H1 (cell line): Measurements from ENCODE around the gene MRC2. TPM values are rescaled to one million over a fixed set of nuclear protein-coding genes. Genes with fewer than 3 reads are reported as not detected.

Experiments used
- CTCF ChIA-PET: fragments of 300-600 bp; sonication (Branson Sonifier 250); formaldehyde crosslinking; loops from one replicate; lab custom pipeline; 2021; ENCODE audit not compliant: partially characterized antibody; lab: Charles Lee
- POLR2A ChIA-PET: fragments of 300-600 bp; sonication (Branson Sonifier 250); formaldehyde crosslinking; loops from one replicate; lab custom pipeline; 2021; ENCODE audit warnings: inconsistent platforms; ENCODE audit not compliant: partially characterized antibody; lab: Charles Lee
- DNase-seq, 2 experiments: peaks; one replicate each; pipeline versions ENCODE4 v3.0.0 to v3.0.0-alpha.2; 2010 to 2022; ENCODE audit warnings: low spot score in 2 of 2, low read depth in 1 of 2, mixed read lengths in 1 of 2
- FAIRE-seq: peaks from 2 replicates; lab custom pipeline; 2011; peaks lifted over from hg19 to GRCh38; lab: Jason Lieb, UNC
- H2AFZ ChIP-seq: 2 replicates; pipeline ENCODE4 v1.8.1; 2012; ENCODE audit warnings: low read length, inconsistent platforms
- H2AK5ac ChIP-seq: 2 replicates; pipeline ENCODE4 v1.6.1; 2013; ENCODE audit warnings: low read depth, low read length
- H2BK120ac ChIP-seq: replicated peaks from 2 replicates; pipeline ENCODE3; 2013; ENCODE audit warnings: low read depth, low read length, inconsistent platforms
- H2BK12ac ChIP-seq: 2 replicates; pipeline ENCODE4 v1.6.1; 2013; ENCODE audit warnings: low read depth, low read length
- H2BK15ac ChIP-seq: 2 replicates; pipeline ENCODE4 v1.6.1; 2013; ENCODE audit warnings: low read length
- H2BK20ac ChIP-seq: 2 replicates; pipeline ENCODE4 v1.6.1; 2013; ENCODE audit warnings: low read length
- H2BK5ac ChIP-seq: 2 replicates; pipeline ENCODE4 v1.6.1; 2013; ENCODE audit warnings: low read depth, low read length
- H3K14ac ChIP-seq: 2 replicates; pipeline ENCODE4 v1.6.1; 2013; ENCODE audit warnings: inconsistent platforms; ENCODE audit not compliant: insufficient read length
- H3K18ac ChIP-seq: 2 replicates; pipeline ENCODE4 v1.6.1; 2013; ENCODE audit warnings: low read length; ENCODE audit errors: extremely low read depth
- H3K23ac ChIP-seq: 2 replicates; pipeline ENCODE4 v1.6.1; 2013; ENCODE audit warnings: inconsistent platforms; ENCODE audit not compliant: insufficient read length
- H3K23me2 ChIP-seq: 2 replicates; pipeline ENCODE4 v1.6.1; 2013; ENCODE audit warnings: low read depth, low read length
- H3K27ac ChIP-seq: 2 replicates; pipeline ENCODE4 v1.6.1; 2011; ENCODE audit warnings: low read depth, low read length, inconsistent platforms
- H3K27me3 ChIP-seq, 4 experiments: replicated peaks in 1 of 4; 1 replicate in 1 of 4; 2 replicates in 3 of 4; pipeline versions ENCODE4 v1.6.1 to v1.8.1; 2011 to 2013; ENCODE audit warnings: low read length in 3 of 4, mild to moderate bottlenecking in 3 of 4, inconsistent platforms in 2 of 4, mixed read lengths in 2 of 4, moderate library complexity in 1 of 4; ENCODE audit not compliant: control insufficient read depth in 3 of 4, insufficient read depth in 3 of 4; ENCODE audit errors: extremely low read depth in 1 of 4
- H3K36me3 ChIP-seq, 4 experiments: 2 replicates each; pipeline versions ENCODE4 v1.6.1 to v1.8.1; 2011 to 2013; ENCODE audit warnings: mild to moderate bottlenecking in 4 of 4, low read length in 3 of 4, moderate library complexity in 2 of 4, control low read depth in 1 of 4, inconsistent platforms in 1 of 4; ENCODE audit not compliant: insufficient read depth in 4 of 4, control insufficient read depth in 2 of 4
- H3K4ac ChIP-seq: replicated peaks from 2 replicates; pipeline ENCODE3; 2013; ENCODE audit warnings: low read length, low read depth, mixed read lengths, inconsistent platforms; ENCODE audit not compliant: insufficient read length
- H3K4me1 ChIP-seq, 4 experiments: replicated peaks in 1 of 4; 1 replicate in 1 of 4; 2 replicates in 3 of 4; pipeline versions ENCODE4 v1.6.1 to v1.8.1; 2011 to 2013; ENCODE audit warnings: low read length in 3 of 4, inconsistent platforms in 2 of 4, mixed read lengths in 1 of 4; ENCODE audit not compliant: insufficient read depth in 4 of 4, control insufficient read depth in 3 of 4
- H3K4me2 ChIP-seq, 2 experiments: 2 replicates each; pipeline versions ENCODE4 v1.6.1 to v1.8.1; 2011 to 2013; ENCODE audit warnings: low read depth in 2 of 2, low read length in 2 of 2, control low read depth in 1 of 2, inconsistent platforms in 1 of 2, mild to moderate bottlenecking in 1 of 2; ENCODE audit not compliant: insufficient read depth in 1 of 2
- H3K4me3 ChIP-seq, 4 experiments: fragments of 200-600, 300-600 bp in 1 of 4; sonication (generic), shearing (Covaris generic), sonication (Bioruptor Twin) in 1 of 4; 2 replicates each; pipeline versions ENCODE4 v1.5.1 to v1.8.1; 2011 to 2016; ENCODE audit warnings: low read length in 4 of 4, low read depth in 3 of 4, control low read depth in 2 of 4, inconsistent platforms in 2 of 4, mild to moderate bottlenecking in 2 of 4, mixed read lengths in 1 of 4, moderate library complexity in 1 of 4; ENCODE audit not compliant: insufficient read depth in 2 of 4; ENCODE audit errors: extremely low read depth in 1 of 4
- H3K56ac ChIP-seq: replicated peaks from 2 replicates; pipeline ENCODE3; 2013; ENCODE audit warnings: low read depth, mild to moderate bottlenecking, mixed read lengths, low read length, inconsistent platforms; ENCODE audit not compliant: insufficient read length
- H3K79me1 ChIP-seq: 2 replicates; pipeline ENCODE4 v1.6.1; 2013; ENCODE audit warnings: low read depth, low read length, control low read depth
- H3K79me2 ChIP-seq, 2 experiments: 2 replicates each; pipeline versions ENCODE4 v1.6.1 to v1.8.1; 2012 to 2013; ENCODE audit warnings: low read length in 2 of 2, mild to moderate bottlenecking in 2 of 2, inconsistent platforms in 1 of 2; ENCODE audit not compliant: insufficient read depth in 2 of 2, control insufficient read depth in 1 of 2
- H3K9ac ChIP-seq, 4 experiments: replicated peaks in 1 of 4; 1 replicate in 1 of 4; 2 replicates in 3 of 4; pipeline versions ENCODE4 v1.6.1 to v1.8.1; 2011 to 2013; ENCODE audit warnings: low read depth in 3 of 4, low read length in 3 of 4, control low read depth in 2 of 4, mild to moderate bottlenecking in 2 of 4, moderate library complexity in 2 of 4, inconsistent platforms in 1 of 4; ENCODE audit errors: extremely low read depth in 1 of 4
- H3K9me3 ChIP-seq, 2 experiments: 2 replicates each; pipeline versions ENCODE4 v1.6.1 to v1.8.1; 2012 to 2013; ENCODE audit warnings: mild to moderate bottlenecking in 2 of 2, moderate library complexity in 2 of 2, control low read depth in 1 of 2, inconsistent platforms in 1 of 2, low read depth in 1 of 2, low read length in 1 of 2, mixed read lengths in 1 of 2; ENCODE audit not compliant: insufficient read depth in 2 of 2
- H4K20me1 ChIP-seq, 2 experiments: replicated peaks in 1 of 2; 2 replicates each; pipeline versions ENCODE3 to v1.8.1; 2011 to 2013; ENCODE audit warnings: inconsistent platforms in 2 of 2, low read length in 2 of 2, mild to moderate bottlenecking in 1 of 2; ENCODE audit not compliant: insufficient read depth in 2 of 2, control insufficient read depth in 1 of 2
- H4K5ac ChIP-seq: 2 replicates; pipeline ENCODE4 v1.6.1; 2013; ENCODE audit warnings: low read length, low read depth, mixed read lengths, inconsistent platforms; ENCODE audit not compliant: insufficient read length
- H4K8ac ChIP-seq: 2 replicates; pipeline ENCODE4 v1.8.0; 2013; ENCODE audit warnings: mild to moderate bottlenecking, moderate library complexity, low read length, inconsistent platforms; ENCODE audit not compliant: insufficient read depth; ENCODE audit errors: extremely low read depth
- H4K91ac ChIP-seq: replicated peaks from 2 replicates; pipeline ENCODE3; 2013; ENCODE audit warnings: low read length, mixed read lengths, inconsistent platforms; ENCODE audit not compliant: insufficient read length
- CHD2 ChIP-seq: IDR thresholded peaks from 2 replicates; pipeline ENCODE4 v1.6.1; 2012; ENCODE audit warnings: low read length, improper control_type of control experiment
- EGR1 ChIP-seq: IDR thresholded peaks from 2 replicates; pipeline ENCODE4 v1.6.1; 2011; ENCODE audit warnings: low read depth, low read length, borderline replicate concordance
- GABPA ChIP-seq: IDR thresholded peaks from 2 replicates; pipeline ENCODE4 v1.6.1; 2011; ENCODE audit warnings: mild to moderate bottlenecking, low read length, moderate library complexity, borderline replicate concordance; ENCODE audit not compliant: insufficient read depth
- NANOG ChIP-seq: IDR thresholded peaks from 2 replicates; pipeline ENCODE4 v1.6.1; 2011; ENCODE audit warnings: low read length, low read depth, mild to moderate bottlenecking, inconsistent platforms; ENCODE audit not compliant: insufficient read depth, poor library complexity, severe bottlenecking
- POU5F1 ChIP-seq: IDR thresholded peaks from 2 replicates; pipeline ENCODE4 v1.6.1; 2011; ENCODE audit warnings: low read depth, mild to moderate bottlenecking, low read length, moderate library complexity
- SIN3A ChIP-seq, 2 experiments: IDR thresholded peaks in 1 of 2; conservative IDR thresholded peaks in 1 of 2; 2 replicates each; pipeline ENCODE4 v1.6.1; 2011 to 2012; ENCODE audit warnings: low read length in 2 of 2, improper control_type of control experiment in 1 of 2, low read depth in 1 of 2, mild to moderate bottlenecking in 1 of 2
- SIX5 ChIP-seq: IDR thresholded peaks from 2 replicates; pipeline ENCODE4 v1.6.1; 2011; ENCODE audit warnings: mild to moderate bottlenecking, low read depth, low read length
- SP2 ChIP-seq: IDR thresholded peaks from 2 replicates; pipeline ENCODE4 v1.6.1; 2012; ENCODE audit warnings: mild to moderate bottlenecking, low read length, inconsistent platforms
- SP4 ChIP-seq: IDR thresholded peaks from 2 replicates; pipeline ENCODE4 v1.6.1; 2012; ENCODE audit warnings: low read length, inconsistent platforms
- SUZ12 ChIP-seq: fragments of 200-600 bp; sonication (generic); IDR thresholded peaks from 2 replicates; pipeline ENCODE4 v1.6.1; 2012; ENCODE audit warnings: mild to moderate bottlenecking, inconsistent platforms, low read length, moderate library complexity, mixed read lengths
- TBP ChIP-seq: IDR thresholded peaks from 2 replicates; pipeline ENCODE4 v1.6.1; 2011; ENCODE audit warnings: low read depth, low read length, improper control_type of control experiment
- TEAD4 ChIP-seq: IDR thresholded peaks from 2 replicates; pipeline ENCODE4 v1.6.1; 2012; ENCODE audit warnings: low read depth, low read length, inconsistent platforms, mixed read lengths
- WGBS, 2 experiments: shearing (Covaris generic) in 1 of 2; methylation state at CpG; one replicate each; pipeline versions ENCODE4 v1.1.6 to v1.1.7; 2013 to 2015; ENCODE audit warnings: low lambda C conversion rate in 2 of 2, mixed read lengths in 2 of 2, inconsistent platforms in 1 of 2, low coverage in 1 of 2, missing lambda C conversion rate in 1 of 2; ENCODE audit not compliant: insufficient replicate concordance in 2 of 2, insufficient coverage in 1 of 2, insufficient read length in 1 of 2; ENCODE audit errors: extremely low coverage in 1 of 2, missing lambda C conversion rate in 1 of 2; 5-methylcytosine and 5-hydroxymethylcytosine counted together
- polyA plus RNA-seq, 7 experiments: library from polyadenylated mRNA; depleted of rRNA in 3 of 7; stranded (reverse) in 5 of 7; unstranded in 2 of 7; fragments of >200 nt in 5 of 7; fragments of 200-250 nt in 2 of 7; gene quantifications; 1 replicate in 5 of 7; 2 replicates in 1 of 7; 4 replicates in 1 of 7; pipeline versions ENCODE4 v1.2.1 to v1.2.3, GENCODE V29; 2011 to 2013; ENCODE audit warnings: missing spikeins in 2 of 7, mixed read lengths in 2 of 7
- total RNA-seq: library from RNA; stranded (reverse); fragmentation: NEBNext Ultra II Directional; extraction: Animal tissue kit (Norgen Biotek cat#: 25700); gene quantifications from 2 replicates; pipeline ENCODE4 v1.2.1, GENCODE V29; 2021

MRC2 gene
- total and polyA plus RNA-seq, 2 of the 8 experiments (the other 6 are each of a cell fraction or from before 2014, with no cell fraction given) = 7.0 to 24.2 TPM

GRCh38 chr17:62631086-62631935, 3.8 kb downstream of the MRC2 start:
- Histone ChIP-seq H2BK12ac (0 out of 2 replicates have a peak overlapping the region, but pooled peaks have one; percentile 50), H3K23ac (no peak overlapping the region), H3K4me1 (peaks cover 5 to 29% (median 24%) of the 10 kb centered on the region in 4 experiments), H3K23me2 (peaks cover 12% of the 10 kb centered on the region; the same call in 1 of the 2 replicates), H2BK15ac (peak overlapping the region; percentile 72; the same call in 1 of the 2 replicates), H2AK5ac (peak overlapping the region; percentile 91), H4K20me1 (no peaks in the 10 kb centered on the region), H3K36me3 (no peaks in the 10 kb centered on the region), H3K4ac (no peak overlapping the region), H3K4me3 (no peak overlapping the region), H3K9me3 (no peaks in the 10 kb centered on the region), H3K9ac (no peak overlapping the region), H3K18ac (no peak overlapping the region), H2BK5ac (peak overlapping the region; percentile 7; the same call in 1 of the 2 replicates), H4K8ac (no peak overlapping the region), H3K27ac (no peak overlapping the region), H2BK20ac (no peak overlapping the region), H3K14ac (no peak overlapping the region), H3K27me3 (peaks cover 0 to 2% (median 0%) of the 10 kb centered on the region in 4 experiments; a peak in 1 of 7 replicates), H2AFZ (no peak overlapping the region), H3K4me2 (no peak overlapping the region), H3K79me2 (peaks cover 0 to 21% of the 10 kb centered on the region in 2 experiments; a peak in 1 of 4 replicates), H3K56ac (no peak overlapping the region), H4K91ac (no peak overlapping the region), H4K5ac (no peak overlapping the region), H2BK120ac (no peak overlapping the region), H3K79me1 (peaks cover 7% of the 10 kb centered on the region)
- CTCF ChIA-PET = interaction anchor here (0.7 to 1.3 kb wide), 3 partner anchors 12 to 23 kb away, joined by 3 to 4 read pairs (median 4); no protein-coding TSS in a partner anchor
- 93% methylated on average over 23 of the region's 23 CpGs; no CpG with 5 or more reads in 1 of the 2 experiments for WGBS, 2 experiments
- DNase-seq (no peak), FAIRE-seq (no peak)
- POLR2A ChIA-PET = interaction anchor here (0.8 to 2.6 kb wide), 5 partner anchors 11 to 39 kb away, joined by 3 to 7 read pairs (median 3); no protein-coding TSS in a partner anchor
- TF ChIP-seq SP2 (no peak), TEAD4 (no peak), POU5F1 (no peak), SUZ12 (no peak), CHD2 (no peak), NANOG (no peak), SIN3A (conservative IDR thresholded peaks at IDR 0.05 in 1 of 2, IDR thresholded peaks at IDR 0.05 in 1 of 2; ENCODE audit: low read depth in 1 of 2, low read length in 2 of 2) (no peak), GABPA (no peak), SIX5 (no peak), SP4 (no peak), TBP (no peak), EGR1 (no peak)
